HG03460 (cell line): ENCODE data around the gene FGFR3.
A peak's percentile ranks its signal among the peaks of the same experiment; 100 is the strongest.

Experiments used
- ATAC-seq: cut with Tn5 transposase; IDR thresholded peaks from one replicate; pipeline ENCODE4 v1.9.1; 2021; ENCODE audit not compliant: unreplicated experiment

FGFR3 gene

GRCh38 chr4:1786544-1787362, 6.3 kb upstream of the FGFR3 start:
- ATAC-seq, result no peak

- ATAC-seq, result no peak
Measured at GRCh38 chr4:1787411-1788077, 5.5 kb upstream of the FGFR3 start.

GRCh38 chr4:1788254-1788973, 4.7 kb upstream of the FGFR3 start:
- no peak for ATAC-seq

- ATAC-seq, result no peak
Measured at GRCh38 chr4:1789552-1789951, 3.5 kb upstream of the FGFR3 start.

- no peak for ATAC-seq
Measured at GRCh38 chr4:1790005-1790404, 3.1 kb upstream of the FGFR3 start.

- no peak for ATAC-seq
Measured at GRCh38 chr4:1792158-1792831, 798 bp upstream of the FGFR3 start.

GRCh38 chr4:1793496-1793840, 375 bp downstream of the FGFR3 start:
- ATAC-seq, result peak; percentile 9

GRCh38 chr4:1793940-1794808, 1.1 kb downstream of the FGFR3 start:
- ATAC-seq, result no peak

- ATAC-seq, result no peak
Measured at GRCh38 chr4:1794809-1795298, 1.8 kb downstream of the FGFR3 start.

GRCh38 chr4:1795299-1796195, 2.5 kb downstream of the FGFR3 start:
- ATAC-seq, result no peak

- ATAC-seq, result no peak
Measured at GRCh38 chr4:1796486-1797204, 3.6 kb downstream of the FGFR3 start.

- ATAC-seq, result no peak
Measured at GRCh38 chr4:1797298-1797860, 4.3 kb downstream of the FGFR3 start.

- no peak for ATAC-seq
Measured at GRCh38 chr4:1797861-1798579, 4.9 kb downstream of the FGFR3 start.

- ATAC-seq, result no peak
Measured at GRCh38 chr4:1798580-1799386, 5.7 kb downstream of the FGFR3 start.

GRCh38 chr4:1799387-1800375, 6.6 kb downstream of the FGFR3 start:
- no peak for ATAC-seq

- no peak for ATAC-seq
Measured at GRCh38 chr4:1800805-1801204, 7.7 kb downstream of the FGFR3 start.
